Measurements from ENCODE around the gene GPR137.

Gene GPR137

DNA sequence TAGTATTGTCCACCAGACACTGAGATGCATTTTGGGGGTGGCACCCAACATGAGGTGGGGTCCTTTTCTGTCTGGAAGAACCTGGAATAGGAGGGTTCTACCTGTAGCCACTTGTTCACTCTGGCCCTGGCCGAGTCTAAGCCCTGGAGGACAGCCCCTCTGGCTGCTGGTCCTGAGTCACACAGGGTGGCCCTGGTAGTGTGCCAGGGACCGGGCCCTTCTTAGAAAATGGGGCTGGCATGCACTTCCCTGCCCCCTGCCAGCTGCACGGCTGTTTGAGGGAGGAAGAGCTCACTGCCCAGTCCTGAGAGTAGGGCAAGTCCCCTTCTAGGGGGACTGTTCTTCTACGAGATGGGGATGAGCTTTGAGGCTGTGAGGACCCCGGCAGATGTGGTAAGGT, 32.2 kb upstream of the GPR137 start:
- DNase-seq (ENCODE audit: low read depth) = no peak
- H3K4me3 ChIP-seq (ENCODE audit: low read length) = no peak overlapping the region
- TF ChIP-seq, protein P1, sequence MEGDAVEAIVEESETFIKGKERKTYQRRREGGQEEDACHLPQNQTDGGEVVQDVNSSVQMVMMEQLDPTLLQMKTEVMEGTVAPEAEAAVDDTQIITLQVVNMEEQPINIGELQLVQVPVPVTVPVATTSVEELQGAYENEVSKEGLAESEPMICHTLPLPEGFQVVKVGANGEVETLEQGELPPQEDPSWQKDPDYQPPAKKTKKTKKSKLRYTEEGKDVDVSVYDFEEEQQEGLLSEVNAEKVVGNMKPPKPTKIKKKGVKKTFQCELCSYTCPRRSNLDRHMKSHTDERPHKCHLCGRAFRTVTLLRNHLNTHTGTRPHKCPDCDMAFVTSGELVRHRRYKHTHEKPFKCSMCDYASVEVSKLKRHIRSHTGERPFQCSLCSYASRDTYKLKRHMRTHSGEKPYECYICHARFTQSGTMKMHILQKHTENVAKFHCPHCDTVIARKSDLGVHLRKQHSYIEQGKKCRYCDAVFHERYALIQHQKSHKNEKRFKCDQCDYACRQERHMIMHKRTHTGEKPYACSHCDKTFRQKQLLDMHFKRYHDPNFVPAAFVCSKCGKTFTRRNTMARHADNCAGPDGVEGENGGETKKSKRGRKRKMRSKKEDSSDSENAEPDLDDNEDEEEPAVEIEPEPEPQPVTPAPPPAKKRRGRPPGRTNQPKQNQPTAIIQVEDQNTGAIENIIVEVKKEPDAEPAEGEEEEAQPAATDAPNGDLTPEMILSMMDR (IDR thresholded peaks at IDR 0.05; ENCODE audit: insufficient read depth, low read depth, low read length, missing control alignments) = no peak

DNA sequence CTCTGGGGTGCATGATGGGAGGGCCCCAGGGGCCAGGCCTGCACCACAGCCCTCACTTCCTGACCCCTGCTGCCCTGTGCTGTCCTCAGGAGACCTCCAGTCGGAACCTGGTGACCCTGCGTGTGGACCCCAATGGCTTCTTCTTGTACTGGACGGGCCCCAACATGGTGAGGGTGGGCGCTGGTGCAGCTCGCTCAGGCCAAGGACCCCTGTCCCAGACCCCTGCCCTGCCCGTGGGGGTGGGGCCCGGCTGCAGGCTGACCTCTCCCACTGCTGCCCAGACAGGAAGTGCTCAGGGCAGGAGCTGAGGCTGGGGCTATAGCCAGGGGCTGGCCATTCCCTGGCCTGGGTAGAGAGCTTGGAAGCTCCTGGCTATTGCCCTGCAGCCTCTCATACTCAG, 31.3 kb upstream of the GPR137 start:
- DNase-seq (ENCODE audit: low read depth) = no peak
- TF ChIP-seq, protein P1 (IDR thresholded peaks at IDR 0.05; ENCODE audit: insufficient read depth, low read depth, low read length, missing control alignments) = no peak
- no peak overlapping the region for H3K4me3 ChIP-seq (ENCODE audit: low read length)

DNA sequence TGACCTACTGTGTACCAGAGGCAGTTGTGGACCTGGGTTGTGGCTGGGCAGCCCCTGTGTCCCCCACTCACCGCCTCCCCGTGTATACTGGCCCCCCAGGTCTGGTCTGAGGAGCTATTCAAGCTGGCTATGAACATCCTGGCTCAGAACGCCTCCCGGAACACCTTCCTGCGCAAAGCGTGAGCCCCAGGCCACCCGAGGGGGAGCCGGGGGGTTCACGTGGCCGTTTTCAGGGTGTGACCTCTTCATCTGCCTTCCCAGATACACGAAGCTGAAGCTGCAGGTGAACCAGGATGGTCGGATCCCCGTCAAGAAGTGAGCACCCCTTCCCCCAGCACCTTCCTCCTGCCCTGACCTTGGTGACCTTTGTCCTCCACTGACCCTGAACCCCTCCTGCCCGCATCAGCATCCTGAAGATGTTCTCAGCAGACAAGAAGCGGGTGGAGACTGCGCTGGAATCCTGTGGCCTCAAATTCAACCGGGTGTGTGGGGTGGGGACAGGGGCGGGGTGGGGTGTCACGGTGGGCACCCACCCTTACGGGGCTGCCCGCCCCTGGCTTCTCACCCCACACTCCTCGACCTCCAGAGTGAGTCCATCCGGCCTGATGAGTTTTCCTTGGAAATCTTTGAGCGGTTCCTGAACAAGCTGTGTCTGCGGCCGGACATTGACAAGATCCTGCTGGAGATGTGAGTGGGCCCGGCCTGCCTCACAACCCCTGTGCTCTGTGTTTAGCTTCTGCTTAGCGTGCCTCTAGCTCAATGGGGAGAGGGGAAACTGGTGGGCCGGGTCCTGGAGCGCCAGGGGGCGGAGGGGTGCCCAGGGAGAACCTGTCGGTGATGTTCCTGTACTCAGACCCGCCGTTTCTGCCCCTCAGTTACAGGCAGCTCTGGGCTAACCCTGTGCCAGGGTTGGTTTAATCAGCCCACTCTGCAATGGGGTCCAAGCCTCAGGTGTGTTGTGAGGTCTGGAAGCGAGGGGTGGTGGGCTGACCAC, 30.2 kb upstream of the GPR137 start:
- TF ChIP-seq, protein P1 (IDR thresholded peaks at IDR 0.05; ENCODE audit: insufficient read depth, low read depth, low read length, missing control alignments) = no peak
- DNase-seq (ENCODE audit: low read depth) = no peak
- no peak overlapping the region for H3K4me3 ChIP-seq (ENCODE audit: low read length)

DNA sequence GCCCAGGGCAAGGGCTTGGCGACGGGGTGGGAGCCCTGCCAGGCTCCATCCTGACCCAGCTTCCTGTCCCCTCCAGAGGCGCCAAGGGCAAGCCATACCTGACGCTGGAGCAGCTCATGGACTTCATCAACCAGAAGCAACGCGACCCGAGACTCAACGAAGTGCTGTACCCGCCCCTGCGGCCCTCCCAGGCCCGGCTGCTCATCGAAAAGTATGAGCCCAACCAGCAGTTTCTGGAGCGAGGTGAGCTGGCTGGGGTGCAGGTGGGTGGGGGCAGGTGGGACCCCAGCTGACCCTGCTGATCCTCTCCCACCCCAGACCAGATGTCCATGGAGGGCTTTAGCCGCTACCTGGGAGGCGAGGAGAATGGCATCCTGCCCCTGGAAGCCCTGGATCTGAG, 29.3 kb upstream of the GPR137 start:
- TF ChIP-seq, protein P1 (IDR thresholded peaks at IDR 0.05; ENCODE audit: insufficient read depth, low read depth, low read length, missing control alignments) = no peak
- DNase-seq (ENCODE audit: low read depth) = no peak
- H3K4me3 ChIP-seq (ENCODE audit: low read length) = no peak overlapping the region

DNA sequence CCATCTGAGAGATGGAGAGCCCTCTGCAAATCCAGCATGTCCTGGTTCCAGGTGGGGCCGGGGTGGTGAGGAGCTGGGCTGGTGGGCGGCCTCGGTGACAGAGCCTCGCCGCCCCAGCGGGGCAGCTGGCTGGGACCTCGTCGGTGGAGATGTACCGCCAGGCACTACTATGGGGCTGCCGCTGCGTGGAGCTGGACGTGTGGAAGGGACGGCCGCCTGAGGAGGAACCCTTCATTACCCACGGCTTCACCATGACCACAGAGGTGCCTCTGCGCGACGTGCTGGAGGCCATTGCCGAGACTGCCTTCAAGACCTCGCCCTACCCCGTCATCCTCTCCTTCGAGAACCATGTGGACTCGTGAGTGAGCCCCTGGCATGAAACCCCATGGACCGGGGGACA, 27.3 kb upstream of the GPR137 start:
- TF ChIP-seq, protein P1 (IDR thresholded peaks at IDR 0.05; ENCODE audit: insufficient read depth, low read depth, low read length, missing control alignments) = no peak
- DNase-seq (ENCODE audit: low read depth) = no peak

DNA sequence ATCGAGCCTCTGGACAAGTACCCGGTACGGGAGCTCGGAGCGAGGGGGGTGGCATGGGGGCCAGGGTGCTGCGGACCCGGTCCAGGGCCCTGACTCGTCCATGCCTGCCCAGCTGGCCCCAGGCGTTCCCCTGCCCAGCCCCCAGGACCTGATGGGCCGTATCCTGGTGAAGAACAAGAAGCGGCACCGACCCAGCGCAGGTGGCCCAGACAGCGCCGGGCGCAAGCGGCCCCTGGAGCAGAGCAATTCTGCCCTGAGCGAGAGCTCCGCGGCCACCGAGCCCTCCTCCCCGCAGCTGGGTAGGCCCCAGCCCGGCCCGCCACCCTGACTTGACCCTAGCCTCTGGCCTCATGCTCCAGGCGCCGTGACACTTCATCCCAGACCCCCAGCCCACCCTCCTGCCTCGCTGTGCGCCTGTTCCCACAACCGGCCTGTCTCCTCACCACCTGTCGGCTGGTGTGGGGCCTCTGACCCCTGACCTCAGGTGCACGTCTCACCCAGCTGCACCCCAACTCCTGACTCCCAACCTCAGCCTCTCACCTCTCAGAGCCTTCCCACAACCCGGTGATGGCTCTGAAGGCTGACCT, 26.6 kb upstream of the GPR137 start:
- DNase-seq (ENCODE audit: low read depth) = no peak
- TF ChIP-seq, protein P1 (IDR thresholded peaks at IDR 0.05; ENCODE audit: insufficient read depth, low read depth, low read length, missing control alignments) = no peak
- H3K4me3 ChIP-seq (ENCODE audit: low read length) = no peak overlapping the region

More for the DNA sequence above, 27.3 kb upstream of the GPR137 start:
- no peak overlapping the region for H3K4me3 ChIP-seq (ENCODE audit: low read length)
